H4 (cell line): ENCODE measurements around the gene PXYLP1. TPM values are rescaled to one million over a fixed set of nuclear protein-coding genes. Genes with fewer than 3 reads are reported as not detected.

Experiments
- DNase-seq: peaks from one replicate; pipeline ENCODE4 v3.0.0-alpha.2; 2015; ENCODE audit warnings: low spot score
- total RNA-seq: library from RNA; depleted of rRNA; stranded (reverse); fragments of >200 nt; shearing (Covaris generic); gene quantifications from 2 replicates; pipeline ENCODE4 v1.2.3, GENCODE V29; 2014

The PXYLP1 gene
- total RNA-seq, 1 experiment from 2014 or later, result 13.2 TPM

DNA sequence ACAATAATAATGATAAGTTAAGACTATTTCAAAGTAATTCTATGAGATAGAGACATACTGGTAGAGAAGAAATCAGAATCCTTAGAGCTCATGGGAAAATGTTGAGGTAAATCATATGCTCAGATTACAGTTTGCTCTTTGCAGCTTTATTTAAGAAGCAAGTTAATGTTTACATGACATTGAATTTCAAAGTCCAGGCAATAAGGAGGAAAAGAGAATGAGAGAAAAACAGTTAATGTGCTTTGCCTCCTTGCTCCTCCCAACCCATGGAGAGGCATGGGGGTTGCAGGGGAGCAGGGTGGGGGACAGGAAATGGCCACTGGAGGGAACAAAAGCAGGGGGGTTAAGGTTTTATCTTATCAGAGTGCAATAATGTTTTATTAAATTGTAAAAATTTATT lies 94.5 kb downstream of the PXYLP1 start:
- DNase-seq, result no peak

- DNase-seq, result no peak
These were observed 95.0 kb downstream of the PXYLP1 start for GRCh38 chr3:141326626-141327025.

DNA sequence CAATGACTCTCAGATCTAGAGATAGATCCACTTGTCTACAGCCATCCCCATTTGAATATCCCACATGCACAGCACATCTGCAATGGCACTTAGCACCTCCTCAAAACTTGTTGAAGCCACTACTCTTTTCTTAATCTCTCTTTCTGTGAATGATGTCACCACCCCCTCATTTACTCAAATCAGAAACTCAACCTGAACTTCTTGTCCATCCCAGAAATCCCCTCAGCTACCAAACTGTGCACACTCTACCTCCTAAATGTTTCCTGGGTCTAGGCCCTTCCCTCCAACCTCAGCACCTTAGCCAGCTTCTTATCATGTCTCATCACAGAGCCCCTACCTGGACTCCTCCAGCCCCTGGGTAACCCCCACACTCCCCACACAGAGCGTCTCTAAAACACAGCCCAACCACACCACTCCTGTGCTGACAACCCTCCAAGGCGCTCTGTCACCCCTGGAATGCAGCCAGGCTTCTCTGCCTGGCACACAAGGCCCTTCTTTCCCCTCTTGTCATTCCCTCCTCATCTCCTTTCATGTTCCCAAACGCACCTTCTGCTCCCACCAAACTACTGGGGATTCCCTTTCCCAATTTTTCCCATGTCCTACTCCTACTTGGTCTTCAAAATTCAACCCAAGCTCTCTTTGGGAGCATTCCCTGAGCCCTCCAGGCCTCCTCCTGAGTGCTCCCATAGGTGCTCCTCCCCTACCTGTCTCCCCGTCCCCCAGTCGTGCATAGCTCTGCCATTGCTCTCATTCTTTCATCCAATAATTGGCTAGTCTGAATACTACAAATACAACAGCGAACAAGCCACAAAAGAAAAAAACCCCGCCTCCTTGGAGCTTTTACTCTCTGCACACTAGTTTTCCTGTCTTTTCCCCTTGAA lies 96.9 kb downstream of the PXYLP1 start:
- DNase-seq, result no peak

GRCh38 chr3:141330235-141330634 lies 98.6 kb downstream of the PXYLP1 start:
- no peak for DNase-seq

DNA sequence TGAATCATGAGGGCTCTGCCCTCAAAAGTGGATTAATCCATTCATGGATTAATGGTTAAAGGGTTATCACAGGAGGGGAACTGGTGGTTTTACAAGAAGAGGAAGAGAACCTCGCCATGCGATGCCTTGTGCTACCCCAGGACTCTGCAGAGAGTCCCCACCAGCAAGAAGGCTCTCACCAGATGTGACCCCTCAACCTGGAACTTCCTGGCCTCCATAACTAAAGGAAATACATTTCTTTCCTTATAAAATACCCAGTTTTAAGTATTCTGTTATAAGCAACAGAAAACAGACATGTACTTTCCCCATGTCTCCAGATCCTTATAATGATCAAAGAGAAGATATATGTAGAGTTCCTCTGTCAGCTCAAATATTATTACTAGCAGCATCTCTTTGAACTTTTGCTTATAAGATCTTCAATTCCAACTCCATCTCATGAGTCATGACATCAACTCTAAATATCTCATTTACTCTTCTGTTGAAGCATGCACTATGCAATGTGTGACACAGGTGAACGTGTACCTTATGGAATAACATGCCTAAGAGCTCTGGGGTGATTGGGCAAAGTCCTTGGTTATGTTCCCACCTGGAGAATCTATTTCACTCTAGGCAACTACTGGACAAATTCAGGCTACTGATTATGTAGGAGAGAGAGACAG lies 99.2 kb downstream of the PXYLP1 start:
- DNase-seq, result no peak

DNA sequence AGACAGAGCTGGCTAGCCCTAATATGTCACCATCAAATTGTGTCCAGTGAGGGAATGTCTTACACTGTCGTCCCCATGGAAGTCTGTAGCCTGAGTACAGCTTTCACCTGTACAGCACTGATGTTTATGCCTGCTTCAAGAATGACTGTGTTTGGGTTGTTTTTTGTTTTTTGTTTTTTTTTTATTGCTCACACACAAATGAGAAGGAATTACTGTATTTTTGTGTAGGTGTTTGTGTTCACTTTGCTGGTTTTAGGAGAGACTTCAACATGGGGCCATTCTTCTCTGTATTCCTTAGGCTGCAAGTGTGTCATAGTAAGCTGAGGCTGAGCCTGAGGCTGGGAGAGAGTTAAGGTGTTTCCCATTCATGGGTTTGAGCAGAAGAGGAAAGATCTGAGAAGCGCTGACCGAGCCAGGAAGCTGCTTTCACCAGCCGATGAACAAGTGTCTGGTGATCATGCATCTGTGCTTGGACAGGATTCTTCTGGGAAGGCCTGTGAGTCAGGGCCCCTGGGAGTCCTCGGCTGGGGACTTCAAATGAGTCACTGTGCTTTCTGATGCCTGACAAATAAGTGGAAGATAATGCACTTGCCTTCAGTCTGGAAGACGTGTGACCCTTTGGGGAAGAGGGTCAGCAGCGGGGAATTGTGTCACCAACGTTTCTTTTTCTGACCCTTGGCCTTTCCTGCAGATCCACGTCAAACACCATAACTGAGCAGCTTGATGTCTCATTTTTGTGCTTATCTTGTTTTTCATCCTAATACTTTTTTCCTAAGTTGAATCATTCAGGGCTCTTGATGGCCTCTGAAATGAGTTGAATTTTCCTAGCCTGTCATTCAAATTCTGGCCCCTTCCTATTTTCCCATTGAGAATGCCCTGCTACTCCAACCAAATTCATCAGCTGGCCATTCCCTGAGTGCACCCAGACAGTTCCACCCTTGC lies 100.0 kb downstream of the PXYLP1 start:
- peak; percentile 78 for DNase-seq

GRCh38 chr3:141332416-141332815 lies 100.8 kb downstream of the PXYLP1 start:
- no peak for DNase-seq

- peak; percentile 27 for DNase-seq
These were observed 102.4 kb downstream of the PXYLP1 start for GRCh38 chr3:141333836-141334626.

DNA sequence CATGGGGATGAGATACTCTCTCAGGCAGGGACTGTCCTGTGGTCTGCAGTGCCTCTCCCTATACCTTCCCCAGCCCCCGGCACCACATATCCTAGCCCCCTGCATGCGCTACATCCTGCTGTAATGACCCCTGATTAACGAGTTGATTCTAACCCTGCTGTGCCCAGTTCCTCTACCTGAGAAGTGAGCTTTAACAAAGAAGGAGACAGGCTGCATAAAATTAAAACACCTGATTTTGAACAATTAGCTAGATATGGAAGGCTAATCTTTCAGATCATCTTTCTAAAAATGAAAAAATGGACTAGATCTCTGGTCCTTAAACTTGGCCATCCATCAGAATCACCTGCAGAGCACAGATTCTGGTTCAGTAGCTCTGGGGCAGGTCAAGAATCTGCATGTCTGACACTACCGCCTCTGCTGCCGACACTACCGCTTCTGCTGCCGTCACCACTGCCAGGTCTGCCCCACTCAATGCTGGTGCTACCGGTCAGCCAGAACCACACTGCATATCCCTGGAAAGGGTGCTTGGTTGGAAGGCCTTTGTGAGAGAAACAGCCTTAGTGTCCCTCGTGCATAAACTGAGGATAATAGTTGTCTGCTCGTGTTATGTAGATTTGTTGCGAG lies 103.1 kb downstream of the PXYLP1 start:
- DNase-seq, result no peak

DNA sequence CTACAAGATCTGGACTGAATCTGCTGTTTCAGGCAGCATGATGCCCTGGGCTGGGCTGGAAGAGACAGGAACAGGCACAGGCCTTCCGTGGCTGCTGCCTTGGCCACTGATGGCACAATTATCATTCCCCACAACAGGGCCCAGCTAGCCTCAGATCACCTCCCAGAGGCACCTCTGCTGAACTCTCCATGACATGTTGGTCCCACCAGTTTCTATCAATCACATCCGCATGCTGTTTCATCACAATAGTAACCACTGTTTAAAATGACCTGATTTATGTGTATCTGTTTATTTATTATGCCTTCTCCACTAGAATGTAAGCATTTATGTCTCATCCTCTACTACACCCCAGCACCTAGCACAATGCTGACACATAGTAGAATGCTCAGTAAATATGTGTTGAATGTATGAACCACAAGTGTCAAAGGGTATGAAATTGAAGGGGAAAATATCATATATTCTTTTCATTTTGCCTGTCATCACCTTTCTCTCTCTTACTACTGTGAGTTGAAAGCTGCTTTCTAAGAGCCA lies 104.0 kb downstream of the PXYLP1 start:
- DNase-seq, result no peak

DNA sequence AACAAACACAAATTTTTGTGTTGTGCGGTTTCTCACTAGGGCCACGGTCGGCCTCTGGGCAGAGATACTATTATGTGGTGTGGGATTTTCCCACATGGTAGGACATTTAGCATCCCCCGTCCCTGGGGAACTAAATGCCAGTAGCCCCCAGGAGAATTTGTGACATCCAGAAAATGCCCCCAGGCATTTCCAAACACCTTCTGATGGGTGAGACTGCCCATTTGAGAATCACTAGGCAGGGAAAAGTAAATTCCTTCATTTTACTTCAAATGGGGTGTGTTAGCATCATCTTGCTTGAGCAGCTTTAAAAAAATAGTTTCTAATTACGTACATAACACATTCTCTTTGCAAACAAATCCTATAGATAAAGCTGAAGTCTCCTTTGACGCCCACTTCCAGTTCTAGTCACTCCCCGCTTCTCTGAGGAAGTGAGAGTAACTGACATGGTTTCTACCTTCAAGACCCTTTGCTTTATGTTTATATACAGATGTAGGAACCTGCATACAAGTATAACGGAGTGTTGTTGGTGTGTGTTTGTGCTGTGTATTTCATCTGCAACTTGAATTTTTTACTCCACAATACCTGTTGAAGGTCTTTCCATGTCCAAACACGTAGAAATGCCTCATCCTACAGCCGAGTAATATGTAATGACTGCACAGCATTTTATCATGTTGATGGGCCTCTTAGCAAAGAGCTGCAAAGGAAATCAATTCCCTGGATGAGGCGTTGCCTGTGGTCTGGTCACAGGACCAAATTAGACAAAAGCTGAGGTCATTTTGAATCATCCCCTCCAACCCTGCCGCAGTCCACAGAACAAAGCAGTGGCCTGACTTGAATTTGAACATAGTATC lies 105.3 kb downstream of the PXYLP1 start:
- peak; percentile 71 for DNase-seq

DNA sequence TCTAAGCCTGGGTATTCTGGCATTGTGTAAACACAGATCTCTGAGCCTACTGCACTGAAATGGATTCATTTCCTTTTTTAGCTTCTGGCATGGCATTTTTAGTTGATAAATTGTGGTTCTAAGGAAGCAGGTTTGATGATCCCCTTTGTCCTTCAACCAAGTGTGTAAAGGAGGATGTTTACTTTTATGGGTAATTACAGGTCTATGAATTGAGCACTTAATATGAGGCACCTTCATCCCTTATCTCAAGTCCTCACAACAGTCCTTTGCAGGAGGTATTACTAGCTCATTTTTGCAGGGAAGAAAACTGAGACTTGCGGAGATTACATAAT lies 105.9 kb downstream of the PXYLP1 start:
- no peak for DNase-seq

GRCh38 chr3:141337991-141338390 lies 106.4 kb downstream of the PXYLP1 start:
- no peak for DNase-seq

- DNase-seq, result no peak
These were observed 107.3 kb downstream of the PXYLP1 start for GRCh38 chr3:141338881-141339280.

DNA sequence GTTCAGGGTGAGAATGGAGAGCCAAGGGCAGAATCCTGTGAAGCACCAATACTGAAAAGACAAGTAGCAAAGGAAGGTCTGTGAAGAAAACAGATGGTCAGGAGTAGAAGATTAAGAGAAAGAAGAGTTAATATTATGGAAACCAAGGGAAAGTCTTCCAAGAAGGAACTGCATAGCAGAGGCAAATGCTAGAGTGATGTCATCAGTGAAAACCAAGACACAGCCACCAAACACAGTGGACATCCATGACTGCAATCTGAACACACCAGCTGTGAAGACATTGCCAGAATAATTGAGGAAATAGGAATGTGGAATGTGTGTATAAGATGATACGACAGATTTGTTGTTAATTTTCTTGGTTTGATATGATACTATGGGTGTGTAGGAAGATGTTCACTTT lies 109.9 kb downstream of the PXYLP1 start:
- no peak for DNase-seq

GRCh38 chr3:141342386-141342785 lies 110.8 kb downstream of the PXYLP1 start:
- no peak for DNase-seq

DNA sequence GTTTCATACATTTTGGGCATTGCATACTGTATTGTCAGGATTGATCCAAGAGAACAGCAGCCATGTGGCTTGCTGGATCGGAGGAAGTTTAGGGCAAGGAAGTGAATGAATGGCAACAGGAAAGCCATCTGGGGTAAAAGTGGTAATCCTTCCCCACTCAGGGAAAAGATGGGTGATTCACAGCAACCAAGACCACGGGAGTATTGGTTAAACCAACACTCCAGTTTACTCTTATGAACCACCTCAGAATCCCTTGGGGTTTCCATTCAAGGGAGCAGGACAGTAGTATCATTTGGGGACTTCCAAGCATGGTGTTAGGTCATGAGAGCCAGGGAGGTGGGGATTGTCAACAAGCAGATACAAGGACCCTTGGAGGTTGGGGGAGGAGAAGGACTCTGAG lies 111.5 kb downstream of the PXYLP1 start:
- no peak for DNase-seq

DNA sequence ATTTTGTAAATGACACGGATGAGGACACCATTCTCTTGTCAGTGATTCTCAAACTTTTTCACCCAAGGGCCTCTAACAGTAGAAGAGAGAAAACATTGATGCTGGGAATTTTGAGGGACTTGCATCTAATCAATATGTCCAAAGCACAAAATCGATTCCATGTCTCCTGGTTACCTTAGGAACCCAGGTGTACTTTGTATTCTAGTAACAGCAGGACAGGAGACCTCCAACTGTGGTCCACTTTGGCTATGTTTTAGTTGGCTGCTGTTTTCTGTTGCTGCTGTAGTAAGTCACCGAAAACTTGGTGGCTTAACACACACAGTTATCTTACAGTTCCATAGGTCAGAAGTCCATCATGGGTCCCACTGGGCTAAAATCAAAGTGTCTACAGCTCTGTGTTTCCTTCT lies 112.2 kb downstream of the PXYLP1 start:
- no peak for DNase-seq
